Motor neuron (in vitro differentiated cells): ENCODE results near the gene HDLBP. TPM values are rescaled to one million over a fixed set of nuclear protein-coding genes. Genes with fewer than 3 reads are reported as not detected.

ENCODE experiments used
- ATAC-seq, 8 experiments: fragments of 200-7000 bp; cut with Tn5 transposase; replicated peaks in 6 of 8; 2 replicates each; pipeline ENCODE4 v1.8.0; 2021; ENCODE audit warnings: mild to moderate bottlenecking in 8 of 8, moderate library complexity in 8 of 8
- H3K27ac ChIP-seq, 2 donors: fragments of 250-450 bp; sonication (Bioruptor Pico); 2 replicates each; pipeline ENCODE4 v1.9.0; 2021; ENCODE audit warnings: antibody characterized with exemption in 2 of 2, mild to moderate bottlenecking in 2 of 2, moderate library complexity in 1 of 2
- H3K4me1 ChIP-seq, 2 donors: fragments of 250-450 bp; sonication (Bioruptor Pico); replicated peaks in 1 of 2; 2 replicates each; pipeline ENCODE4 v1.6.1; 2021; ENCODE audit warnings: antibody characterized with exemption in 2 of 2, mild to moderate bottlenecking in 2 of 2, moderate library complexity in 1 of 2
- H3K4me3 ChIP-seq, 5 donors: fragments of 250-450 bp; sonication (Bioruptor Pico); 2 replicates each; pipeline ENCODE4 v1.9.0; 2021; ENCODE audit warnings: antibody characterized with exemption in 5 of 5, mild to moderate bottlenecking in 5 of 5, moderate library complexity in 4 of 5
- WGBS, 10 experiments: fragments of 450-650 bp; shearing (Covaris generic); methylation state at CpG; one replicate each; pipeline ENCODE4 v1.0.0; 2022; 5-methylcytosine and 5-hydroxymethylcytosine counted together
- in situ Hi-C, 9 experiments: fragments of 400-800 bp; cut with MboI; loops; one replicate each; pipeline ENCODE4 v1.15.0; 2021; ENCODE audit warnings: low sequenced_read_pairs in 9 of 9, low pct_unique_long_range_greater_than_20kb in 2 of 9; ENCODE audit not compliant: unreplicated experiment in 9 of 9
- total RNA-seq, 8 experiments: library from RNA; unstranded; fragments of 300-600 nt; gene quantifications; 2 replicates each; pipeline versions ENCODE4 v1.2.3 to v1.2.4, GENCODE V29; 2022

The HDLBP gene
- total RNA-seq, 8 experiments from 2014 or later: 141 to 466 (median 303) TPM

GRCh38 chr2:241224018-241224850 is 91.2 kb downstream of the HDLBP start:
- 40 to 100% (median 81%) methylated on average over 1 to 6 of the region's 26 CpGs; no CpG with 5 or more reads in 4 of the 10 experiments for WGBS, 10 experiments
- H3K27ac ChIP-seq: no peak overlapping the region

GRCh38 chr2:241223211-241224017 is 92.1 kb downstream of the HDLBP start:
- ATAC-seq: peak in 7 of 8 experiments; percentile 3 to 39 (median 20)
- H3K4me3 ChIP-seq: no peak overlapping the region
- in situ Hi-C loops: loop anchor here in 1 of 9 experiments (25.0 kb wide), 1 partner anchor 361 kb away; the partner anchor contains the start of gene AGXT

More at GRCh38 chr2:241224018-241224850, 91.2 kb downstream of the HDLBP start:
- peak; percentile 42 to 63 (median 54) for ATAC-seq
- H3K4me3 ChIP-seq: no peak overlapping the region
- H3K4me1 ChIP-seq: peaks cover 4% of the 10 kb centered on the region in 2 donors
- in situ Hi-C loops: loop anchor here in 1 of 9 experiments (25.0 kb wide), 1 partner anchor 362 kb away; the partner anchor contains the start of gene AGXT

GRCh38 chr2:241219856-241220356 is 95.6 kb downstream of the HDLBP start:
- H3K27ac ChIP-seq: no peak overlapping the region
- 40 to 100% (median 90%) methylated on average over 1 to 6 of the region's 6 CpGs for WGBS, 10 experiments
- in situ Hi-C loops: loop anchor here in 1 of 9 experiments (25.0 kb wide), 1 partner anchor 358 kb away; the partner anchor contains the start of gene AGXT
- ATAC-seq: no peak
- H3K4me1 ChIP-seq: peaks cover 9 to 13% of the 10 kb centered on the region in 2 donors
- no peak overlapping the region for H3K4me3 ChIP-seq

More at GRCh38 chr2:241223211-241224017, 92.1 kb downstream of the HDLBP start:
- Histone ChIP-seq H3K27ac (no peak overlapping the region), H3K4me1 (peaks cover 9 to 10% of the 10 kb centered on the region in 2 donors)
- WGBS, 10 experiments: 73 to 100% (median 90%) methylated on average over 1 to 5 of the region's 23 CpGs; no CpG with 5 or more reads in 5 of the 10 experiments

- no peak for ATAC-seq
- no peak overlapping the region for H3K27ac ChIP-seq
- in situ Hi-C loops: loop anchor here in 1 of 9 experiments (25.0 kb wide), 1 partner anchor 357 kb away; the partner anchor contains the start of gene AGXT
- peaks cover 9% of the 10 kb centered on the region in 2 donors for H3K4me1 ChIP-seq
- peak overlapping the region; percentile 34 to 51 (median 49) for H3K4me3 ChIP-seq
- WGBS, 10 experiments: 22 to 93% (median 47%) methylated on average over 2 to 4 of the region's 4 CpGs
Observed at GRCh38 chr2:241219030-241219382, 96.5 kb downstream of the HDLBP start.

GRCh38 chr2:241218131-241219029 is 97.1 kb downstream of the HDLBP start:
- H3K27ac ChIP-seq: no peak overlapping the region
- in situ Hi-C loops: loop anchor here in 1 of 9 experiments (25.0 kb wide), 1 partner anchor 356 kb away; the partner anchor contains the start of gene AGXT
- 0 to 6% (median 2%) methylated on average over 1 to 10 of the region's 83 CpGs; no CpG with 5 or more reads in 3 of the 10 experiments for WGBS, 10 experiments
- H3K4me3 ChIP-seq: peak overlapping the region; percentile 34 to 51 (median 49)
- H3K4me1 ChIP-seq: peaks cover 9% of the 10 kb centered on the region in 2 donors
- ATAC-seq: peak; percentile 6 to 50 (median 26)

- ATAC-seq: peak; percentile 77 to 91 (median 86)
- in situ Hi-C loops: loop anchor here in 1 of 9 experiments (25.0 kb wide), 1 partner anchor 355 kb away; the partner anchor contains the start of gene AGXT
- 6 to 40% (median 25%) methylated on average over 4 to 11 of the region's 77 CpGs; no CpG with 5 or more reads in 7 of the 10 experiments for WGBS, 10 experiments
- Histone ChIP-seq H3K4me1 (peaks cover 9% of the 10 kb centered on the region in 2 donors), H3K27ac (peak overlapping the region; percentile 58), H3K4me3 (peak overlapping the region; percentile 26 to 48 (median 35))
Observed at GRCh38 chr2:241217320-241218031, 98.0 kb downstream of the HDLBP start.

- Histone ChIP-seq H3K4me3 (no peak overlapping the region), H3K27ac (no peak overlapping the region), H3K4me1 (peaks cover 9 to 10% of the 10 kb centered on the region in 2 donors)
- in situ Hi-C loops: loop anchor here in 1 of 9 experiments (25.0 kb wide), 1 partner anchor 354 kb away; the partner anchor contains the start of gene AGXT
- no peak for ATAC-seq
- WGBS, 10 experiments: 0 to 83% (median 41%) methylated on average over 1 to 6 of the region's 14 CpGs; no CpG with 5 or more reads in 6 of the 10 experiments
Observed at GRCh38 chr2:241216211-241216761, 99.2 kb downstream of the HDLBP start.

- in situ Hi-C loops: loop anchor here in 1 of 9 experiments (25.0 kb wide), 1 partner anchor 353 kb away; the partner anchor contains the start of gene AGXT
- Histone ChIP-seq H3K4me1 (peaks cover 9 to 14% of the 10 kb centered on the region in 2 donors), H3K27ac (no peak overlapping the region), H3K4me3 (no peak overlapping the region)
- no peak for ATAC-seq
- 0 to 72% (median 0%) methylated on average over 1 to 2 of the region's 9 CpGs; no CpG with 5 or more reads in 7 of the 10 experiments for WGBS, 10 experiments
Observed at GRCh38 chr2:241215421-241215820, 100.1 kb downstream of the HDLBP start.

- Histone ChIP-seq H3K27ac (no peak overlapping the region), H3K4me1 (peaks cover 9 to 14% of the 10 kb centered on the region in 2 donors), H3K4me3 (no peak overlapping the region)
- WGBS, 10 experiments: 79 to 95% (median 94%) methylated on average over 4 to 6 of the region's 12 CpGs; no CpG with 5 or more reads in 7 of the 10 experiments
- in situ Hi-C loops: loop anchor here in 1 of 9 experiments (25.0 kb wide), 1 partner anchor 352 kb away; the partner anchor contains the start of gene AGXT
- ATAC-seq: no peak
Observed at GRCh38 chr2:241214766-241215165, 100.7 kb downstream of the HDLBP start.

GRCh38 chr2:241214209-241214608 is 101.3 kb downstream of the HDLBP start:
- no peak for ATAC-seq
- Histone ChIP-seq H3K4me3 (no peak overlapping the region), H3K4me1 (peaks cover 4 to 14% of the 10 kb centered on the region in 2 donors), H3K27ac (no peak overlapping the region)
- in situ Hi-C loops: loop anchor here in 1 of 9 experiments (25.0 kb wide), 1 partner anchor 352 kb away; the partner anchor contains the start of gene AGXT
- 0 to 81% (median 60%) methylated on average over 1 to 9 of the region's 10 CpGs; no CpG with 5 or more reads in 3 of the 10 experiments for WGBS, 10 experiments
